Fibroblast of mammary gland (primary cell): ENCODE measurements around the gene ENTPD6.
A peak's percentile ranks its signal among the peaks of the same experiment; 100 is the strongest.

Source experiments
- DNase-seq: peaks from one replicate; pipeline ENCODE4 v3.0.0-alpha.2; 2010; ENCODE audit warnings: low read depth
- H3K4me3 ChIP-seq: 2 replicates; pipeline ENCODE4 v1.5.1; 2011; ENCODE audit warnings: low read depth, mild to moderate bottlenecking, low read length, moderate library complexity; ENCODE audit not compliant: control insufficient read depth
- TF ChIP-seq, protein P1 (sequence below): conservative IDR thresholded peaks from 2 replicates; pipeline ENCODE4 v1.5.1; 2011; ENCODE audit warnings: low read depth, low read length, inconsistent platforms; ENCODE audit not compliant: control insufficient read depth, insufficient read depth

Gene ENTPD6

DNA sequence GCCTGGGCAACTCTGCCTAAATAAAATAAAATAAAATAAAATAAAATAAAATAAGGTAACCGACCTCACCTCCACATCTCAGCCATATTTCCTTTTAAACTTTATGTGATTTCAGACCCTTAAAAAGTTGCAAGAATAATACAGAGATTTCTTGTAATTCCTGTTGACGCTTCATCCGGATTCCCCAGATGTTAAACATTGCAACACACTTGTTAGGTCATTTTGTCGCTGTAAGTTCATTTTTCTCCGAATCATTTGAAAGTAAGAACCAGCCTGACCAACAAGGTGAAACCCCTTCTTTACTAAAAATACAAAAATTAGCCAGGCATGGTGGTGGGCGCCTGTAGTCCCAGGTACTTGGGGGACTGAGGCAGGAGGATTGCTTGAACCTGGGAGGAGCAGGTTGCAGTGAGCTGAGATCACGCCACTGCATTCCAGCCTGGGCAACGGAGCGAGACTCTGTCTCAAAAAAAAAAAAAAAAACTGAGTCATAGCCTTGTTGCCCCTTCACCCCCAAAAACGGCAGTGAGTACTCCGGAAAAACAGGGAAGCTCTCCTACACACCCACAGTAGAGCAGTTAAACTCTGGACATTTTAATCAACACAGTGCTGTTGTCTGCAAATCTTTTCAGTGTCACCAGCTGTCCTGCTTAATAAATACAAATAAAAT lies 58.2 kb downstream of the ENTPD6 start:
- H3K4me3 ChIP-seq: no peak overlapping the region
- peak; percentile 42 for DNase-seq
- TF ChIP-seq, protein P1, sequence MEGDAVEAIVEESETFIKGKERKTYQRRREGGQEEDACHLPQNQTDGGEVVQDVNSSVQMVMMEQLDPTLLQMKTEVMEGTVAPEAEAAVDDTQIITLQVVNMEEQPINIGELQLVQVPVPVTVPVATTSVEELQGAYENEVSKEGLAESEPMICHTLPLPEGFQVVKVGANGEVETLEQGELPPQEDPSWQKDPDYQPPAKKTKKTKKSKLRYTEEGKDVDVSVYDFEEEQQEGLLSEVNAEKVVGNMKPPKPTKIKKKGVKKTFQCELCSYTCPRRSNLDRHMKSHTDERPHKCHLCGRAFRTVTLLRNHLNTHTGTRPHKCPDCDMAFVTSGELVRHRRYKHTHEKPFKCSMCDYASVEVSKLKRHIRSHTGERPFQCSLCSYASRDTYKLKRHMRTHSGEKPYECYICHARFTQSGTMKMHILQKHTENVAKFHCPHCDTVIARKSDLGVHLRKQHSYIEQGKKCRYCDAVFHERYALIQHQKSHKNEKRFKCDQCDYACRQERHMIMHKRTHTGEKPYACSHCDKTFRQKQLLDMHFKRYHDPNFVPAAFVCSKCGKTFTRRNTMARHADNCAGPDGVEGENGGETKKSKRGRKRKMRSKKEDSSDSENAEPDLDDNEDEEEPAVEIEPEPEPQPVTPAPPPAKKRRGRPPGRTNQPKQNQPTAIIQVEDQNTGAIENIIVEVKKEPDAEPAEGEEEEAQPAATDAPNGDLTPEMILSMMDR: no peak

DNA sequence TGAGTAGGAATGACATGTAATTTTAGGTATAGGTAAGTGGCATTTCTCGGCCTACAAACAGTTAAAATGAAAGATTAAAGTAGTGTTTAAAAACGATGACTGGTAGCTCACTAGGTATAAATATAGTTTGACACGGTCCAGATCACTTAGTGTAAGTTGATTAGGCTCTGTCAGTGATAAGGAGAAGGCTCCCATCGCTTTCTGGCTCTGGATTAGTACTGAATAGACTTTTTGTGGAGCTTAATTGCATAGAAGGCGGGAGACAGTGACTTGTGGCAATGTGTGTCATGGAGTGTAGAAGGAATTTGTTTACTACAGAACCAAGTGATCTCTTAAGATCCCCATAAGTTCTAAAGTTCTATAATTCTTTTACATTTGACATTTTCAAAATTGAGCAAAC lies 59.1 kb downstream of the ENTPD6 start:
- TF ChIP-seq, protein P1: no peak
- no peak for DNase-seq
- H3K4me3 ChIP-seq: no peak overlapping the region

DNA sequence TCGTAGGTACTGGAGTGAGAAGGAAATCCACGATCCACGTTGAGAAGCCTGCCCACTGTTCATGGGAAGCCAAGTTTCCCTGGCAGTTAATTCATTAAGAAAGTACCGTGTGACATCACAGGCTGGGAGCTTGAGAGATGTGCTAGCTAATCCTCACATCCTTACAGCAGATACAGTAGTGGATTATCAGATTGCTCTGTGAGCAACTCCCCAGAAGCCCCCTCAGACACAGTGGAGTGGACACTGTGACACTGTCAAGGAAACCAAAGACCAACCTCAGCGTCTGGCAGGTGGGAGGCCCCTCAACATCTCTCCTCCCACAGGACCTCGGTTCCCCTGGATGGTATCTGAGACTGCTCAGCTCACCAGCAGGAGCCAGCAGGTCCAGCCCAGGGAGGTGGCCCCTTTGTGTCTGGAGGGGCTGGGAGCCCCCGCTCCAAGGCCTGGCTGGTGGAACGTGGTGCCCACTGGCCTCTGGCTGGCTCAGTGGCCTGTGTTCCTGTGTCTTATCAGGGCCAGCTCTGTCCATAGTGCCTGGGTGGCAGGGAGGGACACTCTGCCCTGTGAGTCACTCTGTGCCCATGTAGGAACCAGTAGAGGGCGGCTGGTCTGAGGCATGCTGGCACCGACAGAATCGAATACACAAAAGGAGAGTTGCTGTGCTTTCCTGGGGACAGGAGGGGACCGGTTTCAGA lies 59.6 kb downstream of the ENTPD6 start:
- DNase-seq: no peak
- TF ChIP-seq, protein P1: no peak

DNA sequence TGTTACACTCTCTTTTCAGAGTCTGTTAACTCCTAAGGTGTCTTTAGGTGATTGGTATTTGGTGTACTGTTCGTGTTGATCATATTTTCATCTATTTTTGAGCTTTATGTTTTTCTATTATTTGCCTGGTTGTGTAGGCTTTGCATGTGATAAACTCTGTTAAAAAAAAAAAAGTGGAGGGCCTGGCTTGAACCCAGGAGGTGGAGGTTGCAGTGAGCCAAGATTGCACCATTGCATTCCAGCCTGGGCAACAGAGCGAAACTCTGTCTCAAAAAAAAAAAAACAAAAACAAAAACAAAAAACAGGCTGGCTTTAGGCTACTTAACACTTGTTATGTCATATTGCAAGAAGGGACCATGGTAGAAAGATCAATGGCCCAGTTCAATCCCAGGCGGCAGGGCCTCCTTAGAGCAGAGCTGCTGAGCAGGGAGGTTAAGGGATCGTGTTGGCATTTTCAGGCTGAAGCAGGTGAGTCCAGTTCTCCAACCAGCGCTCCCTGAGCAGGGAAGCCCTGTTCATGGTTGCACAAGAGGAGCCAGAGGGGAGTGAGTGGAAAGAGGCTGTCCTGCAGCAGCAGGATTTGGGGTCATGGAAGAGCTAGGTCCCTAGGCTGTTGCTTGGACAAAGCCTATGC lies 60.8 kb downstream of the ENTPD6 start:
- TF ChIP-seq, protein P1: no peak
- DNase-seq: no peak
- H3K4me3 ChIP-seq: no peak overlapping the region

More for the DNA sequence above, 59.6 kb downstream of the ENTPD6 start:
- H3K4me3 ChIP-seq: no peak overlapping the region

DNA sequence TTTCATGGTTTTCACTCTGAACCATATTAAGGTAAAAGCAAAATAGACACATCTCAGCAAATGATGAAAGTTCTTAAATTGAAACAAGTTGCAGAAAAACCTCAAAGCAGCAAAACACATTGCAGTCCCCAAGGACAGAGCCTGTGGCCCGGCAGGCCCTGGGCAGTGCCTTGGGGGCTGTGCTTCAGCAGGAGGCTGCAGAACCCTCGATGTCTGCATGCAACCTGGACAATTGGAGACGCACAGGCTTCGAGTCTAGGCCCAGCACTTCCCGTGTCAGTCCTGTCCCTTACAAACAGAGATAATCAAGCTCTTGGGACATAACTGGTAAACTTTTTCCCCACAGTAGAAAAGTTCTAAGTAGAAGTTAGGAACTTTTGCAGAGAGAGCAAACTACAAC lies 61.6 kb downstream of the ENTPD6 start:
- no peak for DNase-seq
- TF ChIP-seq, protein P1: no peak
- H3K4me3 ChIP-seq: no peak overlapping the region

DNA sequence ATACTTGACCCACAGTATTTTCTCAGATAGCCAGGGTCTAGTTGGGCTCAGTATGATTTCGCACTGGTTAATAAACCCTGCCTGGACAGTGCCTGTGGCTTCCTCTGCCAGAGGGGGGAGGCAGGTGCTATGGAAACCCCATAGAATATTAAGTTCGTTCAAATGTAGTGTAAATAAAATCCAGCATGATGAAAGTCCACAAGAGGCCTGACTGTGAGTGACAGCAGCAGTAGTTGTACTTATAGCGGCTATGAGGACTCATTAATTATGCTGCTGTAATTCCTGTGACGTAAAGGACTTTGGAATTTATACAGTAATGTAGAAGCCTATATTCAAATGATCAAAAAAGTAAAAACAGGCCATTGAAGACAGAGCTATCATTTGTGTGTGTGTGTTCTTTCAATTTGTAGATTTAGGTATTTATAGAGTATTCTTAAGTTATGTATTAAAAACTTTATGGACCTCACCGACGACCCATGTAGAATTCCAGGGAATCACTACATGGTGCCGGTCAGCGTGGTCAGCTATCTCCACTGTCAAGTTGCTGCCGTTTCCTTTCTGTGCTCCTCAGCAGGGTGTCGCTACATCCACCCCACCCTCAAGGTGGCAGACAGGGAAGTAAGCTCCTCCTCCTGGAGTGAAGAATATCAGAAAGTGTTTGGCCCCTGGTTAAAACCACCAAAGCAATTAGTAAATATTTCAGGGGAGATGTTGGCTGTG lies 62.4 kb downstream of the ENTPD6 start:
- H3K4me3 ChIP-seq: no peak overlapping the region
- TF ChIP-seq, protein P1: no peak
- DNase-seq: no peak
